Measurements from ENCODE around the gene STEAP1. TPM values are rescaled to one million over a fixed set of nuclear protein-coding genes. Genes with fewer than 3 reads are reported as not detected.

STEAP1 gene
- total RNA-seq, 1 experiment from 2014 or later, result 4.1 TPM

- H3K4ac ChIP-seq (ENCODE audit: low read depth, low read length), result no peak overlapping the region
- no peak overlapping the region for H3K4me2 ChIP-seq (ENCODE audit: insufficient read depth, insufficient read length, low read length)
- Mint-ChIP-seq H3K4me1 (peaks cover 7 to 8% of the 10 kb centered on the region in 2 experiments), H3K9me3 (peaks cover 0 to 8% of the 10 kb centered on the region in 2 experiments; a peak in 3 of 5 replicates), H3K27ac (no peak overlapping the region; a peak in 1 of 7 replicates), H3K36me3 (ENCODE audit: insufficient read depth in 1 of 3, low read depth in 3 of 3) (no peaks in the 10 kb centered on the region; a peak in 1 of 7 replicates), H3K4me3 (no peak overlapping the region), H3K27me3 (ENCODE audit: low read depth) (no peaks in the 10 kb centered on the region)
- no peak overlapping the region for H3K23ac ChIP-seq (ENCODE audit: insufficient read length, low read depth, low read length)
- H2AK5ac ChIP-seq (ENCODE audit: insufficient read length, low read length), result no peak overlapping the region
- H2BK15ac ChIP-seq (ENCODE audit: low read depth, low read length), result no peak overlapping the region
- H3K18ac ChIP-seq (ENCODE audit: insufficient read length, low read depth, low read length), result no peak overlapping the region
- H3K9me3 ChIP-seq (ENCODE audit: control insufficient read depth, low read depth, low read length), result no peaks in the 10 kb centered on the region
- no peaks in the 10 kb centered on the region for H4K20me1 ChIP-seq (ENCODE audit: control insufficient read depth, insufficient read depth, insufficient read length)
- no peak overlapping the region for H4K5ac ChIP-seq (ENCODE audit: insufficient read length, low read depth, low read length)
- no peak overlapping the region for H3K27ac ChIP-seq (ENCODE audit: insufficient read length, low read depth, low read length)
- no peaks in the 10 kb centered on the region for H3K79me2 ChIP-seq (ENCODE audit: insufficient read depth, low read length)
- H3K4me1 ChIP-seq (ENCODE audit: insufficient read depth, low read length), result no peaks in the 10 kb centered on the region
- no peak overlapping the region for H4K91ac ChIP-seq (ENCODE audit: insufficient read length, low read depth, low read length)
- no peak overlapping the region for H3K14ac ChIP-seq (ENCODE audit: insufficient read depth, low read length)
- no peaks in the 10 kb centered on the region for H3K27me3 ChIP-seq (ENCODE audit: insufficient read depth, low read length)
- no peak overlapping the region for H2BK5ac ChIP-seq (ENCODE audit: insufficient read length, low read length)
- no peak overlapping the region for H2AFZ ChIP-seq (ENCODE audit: low read length)
- DNase-seq, result no peak
- H3K79me1 ChIP-seq (ENCODE audit: insufficient read depth, low read depth, low read length, poor library complexity, severe bottlenecking), result no peaks in the 10 kb centered on the region
- no peak overlapping the region for H2BK12ac ChIP-seq (ENCODE audit: insufficient read length, low read depth, low read length)
- H2BK20ac ChIP-seq (ENCODE audit: low read depth, low read length, poor library complexity, severe bottlenecking), result no peak overlapping the region
- TF ChIP-seq CTCF (conservative IDR thresholded peaks at IDR 0.05), result no peak
- no peak overlapping the region for H3T11ph ChIP-seq (ENCODE audit: low read length)
- H3K56ac ChIP-seq (ENCODE audit: insufficient read length, low read depth, low read length), result no peak overlapping the region
- no peak overlapping the region for H4K8ac ChIP-seq (replicated peaks; ENCODE audit: insufficient read length, low read depth, low read length)
- H3K9ac ChIP-seq (ENCODE audit: extremely low read depth, insufficient read length, low read length), result no peak overlapping the region
- no peaks in the 10 kb centered on the region for H3K23me2 ChIP-seq (ENCODE audit: insufficient read length, low read depth, low read length, poor library complexity, severe bottlenecking)
- no peak overlapping the region for H2BK120ac ChIP-seq (ENCODE audit: low read depth, low read length, poor library complexity, severe bottlenecking)
Observed at GRCh38 chr7:90180649-90181048, 26.4 kb downstream of the STEAP1 start.

All from H9 (cell line).